Measurements from ENCODE around the gene DARS1.

DNA sequence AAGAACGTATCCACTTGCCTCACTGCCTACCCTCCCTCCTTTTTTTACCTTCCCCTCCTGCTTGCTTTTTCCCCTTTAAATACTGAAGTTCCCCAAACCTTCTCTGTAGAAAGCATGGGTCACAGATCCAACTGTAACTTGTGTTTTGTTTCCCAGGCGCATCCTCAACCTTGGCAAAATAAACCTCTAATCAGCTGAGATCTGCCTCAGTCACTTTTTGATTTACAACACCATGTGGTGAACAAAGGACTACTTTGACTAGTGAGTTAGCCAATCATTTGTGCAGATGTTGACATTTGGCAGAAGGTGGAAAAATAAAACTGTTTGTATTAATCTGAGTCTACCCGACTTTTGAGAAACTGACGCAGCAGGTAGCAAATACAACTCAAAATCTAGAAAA, 85.9 kb downstream of the DARS1 start:
- no peak for TF ChIP-seq EZH2 (IDR thresholded peaks at IDR 0.05; ENCODE audit: borderline replicate concordance)
- TF ChIP-seq, protein P1, sequence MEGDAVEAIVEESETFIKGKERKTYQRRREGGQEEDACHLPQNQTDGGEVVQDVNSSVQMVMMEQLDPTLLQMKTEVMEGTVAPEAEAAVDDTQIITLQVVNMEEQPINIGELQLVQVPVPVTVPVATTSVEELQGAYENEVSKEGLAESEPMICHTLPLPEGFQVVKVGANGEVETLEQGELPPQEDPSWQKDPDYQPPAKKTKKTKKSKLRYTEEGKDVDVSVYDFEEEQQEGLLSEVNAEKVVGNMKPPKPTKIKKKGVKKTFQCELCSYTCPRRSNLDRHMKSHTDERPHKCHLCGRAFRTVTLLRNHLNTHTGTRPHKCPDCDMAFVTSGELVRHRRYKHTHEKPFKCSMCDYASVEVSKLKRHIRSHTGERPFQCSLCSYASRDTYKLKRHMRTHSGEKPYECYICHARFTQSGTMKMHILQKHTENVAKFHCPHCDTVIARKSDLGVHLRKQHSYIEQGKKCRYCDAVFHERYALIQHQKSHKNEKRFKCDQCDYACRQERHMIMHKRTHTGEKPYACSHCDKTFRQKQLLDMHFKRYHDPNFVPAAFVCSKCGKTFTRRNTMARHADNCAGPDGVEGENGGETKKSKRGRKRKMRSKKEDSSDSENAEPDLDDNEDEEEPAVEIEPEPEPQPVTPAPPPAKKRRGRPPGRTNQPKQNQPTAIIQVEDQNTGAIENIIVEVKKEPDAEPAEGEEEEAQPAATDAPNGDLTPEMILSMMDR (IDR thresholded peaks at IDR 0.05; ENCODE audit: poor library complexity), result no peak
